HG03066 (cell line): Measurements from ENCODE around the gene TOB2.

Source experiments
- ATAC-seq: cut with Tn5 transposase; IDR thresholded peaks from one replicate; pipeline ENCODE4 v1.9.1; 2021; ENCODE audit warnings: low read depth; ENCODE audit not compliant: unreplicated experiment

The TOB2 gene

DNA sequence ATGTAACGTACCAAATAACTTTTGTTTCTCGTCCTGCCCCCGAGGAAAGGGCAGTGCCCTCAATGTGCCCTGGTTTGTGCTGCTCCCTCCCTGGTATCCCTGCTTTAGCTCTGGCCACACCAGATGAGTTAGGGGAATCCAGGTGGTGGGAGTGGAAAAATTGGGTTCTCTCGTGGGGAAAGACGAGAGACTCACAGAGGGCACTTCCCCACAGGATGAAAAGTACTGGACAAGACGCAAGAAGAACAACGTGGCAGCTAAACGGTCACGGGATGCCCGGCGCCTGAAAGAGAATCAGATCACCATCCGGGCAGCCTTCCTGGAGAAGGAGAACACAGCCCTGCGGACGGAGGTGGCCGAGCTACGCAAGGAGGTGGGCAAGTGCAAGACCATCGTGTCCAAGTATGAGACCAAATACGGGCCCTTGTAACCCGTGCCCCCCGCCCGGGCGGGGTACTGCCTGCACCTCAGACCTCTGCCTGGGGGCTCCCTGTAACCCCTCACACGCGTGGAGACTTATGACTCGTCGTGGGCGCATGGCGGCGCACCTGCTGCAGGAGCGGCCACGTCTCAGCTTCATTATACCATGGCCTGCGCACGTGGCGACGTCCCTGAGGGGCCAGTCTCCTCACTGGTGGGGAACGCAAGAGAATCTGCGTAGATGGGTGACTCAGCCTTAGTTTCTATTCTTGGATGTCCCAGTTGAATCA, 50.9 kb downstream of the TOB2 start:
- no peak for ATAC-seq

DNA sequence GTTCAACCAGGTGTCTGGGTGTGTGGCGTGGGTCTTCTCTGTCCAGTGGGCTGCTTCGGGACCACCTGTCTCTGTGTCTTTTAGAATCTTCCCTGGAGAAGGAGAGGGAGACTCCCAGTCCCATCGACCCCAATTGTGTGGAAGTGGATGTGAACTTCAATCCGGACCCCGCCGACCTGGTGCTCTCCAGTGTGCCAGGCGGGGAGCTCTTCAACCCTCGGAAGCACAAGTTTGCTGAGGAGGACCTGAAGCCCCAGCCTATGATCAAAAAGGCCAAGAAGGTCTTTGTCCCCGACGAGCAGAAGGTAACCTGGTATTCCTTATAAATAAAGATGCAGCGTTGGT, 52.6 kb downstream of the TOB2 start:
- no peak for ATAC-seq

DNA sequence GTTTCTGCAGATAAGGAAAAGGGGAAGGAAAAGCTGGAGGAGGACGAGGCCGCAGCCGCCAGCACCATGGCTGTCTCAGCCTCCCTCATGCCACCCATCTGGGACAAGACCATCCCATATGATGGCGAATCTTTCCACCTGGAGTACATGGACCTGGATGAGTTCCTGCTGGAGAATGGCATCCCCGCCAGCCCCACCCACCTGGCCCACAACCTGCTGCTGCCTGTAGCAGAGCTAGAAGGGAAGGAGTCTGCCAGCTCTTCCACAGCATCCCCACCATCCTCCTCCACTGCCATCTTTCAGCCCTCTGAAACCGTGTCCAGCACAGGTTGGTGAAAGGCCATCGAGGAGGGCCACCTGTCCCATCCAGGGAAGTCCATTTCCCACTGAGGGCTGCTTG, 59.3 kb downstream of the TOB2 start:
- ATAC-seq: no peak

DNA sequence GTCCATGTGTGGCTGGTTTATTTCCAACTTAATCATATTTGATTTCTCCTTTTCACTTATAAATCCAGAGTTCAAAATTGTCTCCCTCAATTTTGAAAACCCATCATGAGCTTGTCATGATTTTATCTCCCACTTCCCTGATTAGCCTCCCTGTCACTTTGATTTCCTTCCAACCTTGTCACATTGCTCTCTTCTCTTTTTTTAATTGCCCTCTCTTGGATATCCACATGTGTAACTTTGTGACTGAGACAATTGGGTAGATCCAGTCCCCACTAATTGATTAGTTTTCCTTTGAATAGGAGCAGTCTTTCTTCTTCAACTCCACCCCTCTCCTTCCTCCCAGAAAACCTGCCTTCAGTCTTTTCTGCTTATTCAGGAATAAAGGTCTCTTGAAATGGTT, 62.5 kb downstream of the TOB2 start:
- no peak for ATAC-seq
